LoVo (cell line): Measurements from ENCODE around the gene FAM241A.

Experiments
- DNase-seq: peaks from one replicate; pipeline ENCODE4 v3.0.0-alpha.2; 2016; ENCODE audit warnings: low spot score

The FAM241A gene

DNA sequence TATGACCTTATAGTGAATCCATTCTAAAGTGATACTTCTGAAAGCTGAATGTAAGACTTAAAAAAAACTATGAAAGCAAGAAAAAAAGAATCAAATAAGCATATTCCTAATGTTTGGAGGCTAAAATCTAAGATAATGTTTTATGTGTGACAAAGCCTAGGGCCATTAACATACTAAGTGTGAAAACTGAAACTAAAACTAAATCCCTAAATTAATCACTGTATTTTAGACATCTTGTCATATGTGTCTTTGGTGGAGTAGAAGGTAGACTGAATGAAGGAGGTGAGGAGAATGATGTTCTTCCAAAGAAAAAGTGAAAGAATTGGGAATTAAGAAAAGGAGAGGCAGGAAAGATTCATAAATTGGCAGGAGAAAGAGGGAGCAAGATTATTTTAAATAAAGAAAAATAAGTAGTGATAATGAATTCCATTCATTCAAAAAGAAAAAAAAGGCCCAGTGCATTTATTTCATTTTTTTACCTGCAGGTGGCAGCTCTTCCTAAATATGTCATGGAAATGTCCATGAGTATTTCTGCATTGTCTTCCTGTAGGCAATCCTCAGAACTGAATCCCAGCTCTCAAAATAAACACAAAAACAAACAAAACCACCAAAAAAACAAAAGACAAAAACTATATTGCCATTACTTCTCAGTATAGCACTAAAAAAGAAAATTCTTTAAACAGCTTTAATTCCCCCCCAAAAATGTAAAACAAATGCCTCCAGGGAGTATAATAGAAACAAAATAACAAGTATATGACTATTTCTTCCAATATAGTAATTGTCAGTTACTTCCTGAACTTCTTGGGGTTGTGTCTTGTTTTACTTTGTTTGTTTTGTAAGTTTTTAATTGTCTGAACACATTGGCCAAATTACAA lies 69.4 kb downstream of the FAM241A start:
- peak; percentile 49 for DNase-seq

DNA sequence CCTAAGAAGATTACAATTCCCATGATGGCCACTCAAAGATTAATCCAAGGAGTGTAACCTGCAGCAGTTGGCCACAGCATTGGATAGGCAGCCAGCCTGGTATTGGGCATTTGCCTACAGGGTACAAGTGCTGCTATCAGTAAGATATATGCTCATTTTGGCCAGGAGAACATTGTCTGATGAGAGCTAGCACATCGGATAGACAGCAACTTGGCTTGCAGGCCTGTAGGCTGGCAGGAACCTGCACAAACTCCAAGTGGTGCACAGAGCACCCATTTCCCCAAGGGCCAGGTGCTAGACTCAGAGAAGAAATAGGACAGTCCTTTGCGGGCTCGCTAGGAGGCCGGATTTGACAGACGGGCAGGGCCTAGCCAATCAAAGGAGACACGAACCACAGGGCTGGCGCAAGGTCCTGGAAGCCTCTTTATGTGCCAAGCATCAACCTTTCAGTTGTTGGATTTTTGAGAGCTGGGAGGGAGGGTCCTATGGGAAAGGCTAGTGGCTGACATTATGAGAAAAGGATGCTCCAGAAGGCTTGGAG lies 74.6 kb downstream of the FAM241A start:
- DNase-seq = no peak

DNA sequence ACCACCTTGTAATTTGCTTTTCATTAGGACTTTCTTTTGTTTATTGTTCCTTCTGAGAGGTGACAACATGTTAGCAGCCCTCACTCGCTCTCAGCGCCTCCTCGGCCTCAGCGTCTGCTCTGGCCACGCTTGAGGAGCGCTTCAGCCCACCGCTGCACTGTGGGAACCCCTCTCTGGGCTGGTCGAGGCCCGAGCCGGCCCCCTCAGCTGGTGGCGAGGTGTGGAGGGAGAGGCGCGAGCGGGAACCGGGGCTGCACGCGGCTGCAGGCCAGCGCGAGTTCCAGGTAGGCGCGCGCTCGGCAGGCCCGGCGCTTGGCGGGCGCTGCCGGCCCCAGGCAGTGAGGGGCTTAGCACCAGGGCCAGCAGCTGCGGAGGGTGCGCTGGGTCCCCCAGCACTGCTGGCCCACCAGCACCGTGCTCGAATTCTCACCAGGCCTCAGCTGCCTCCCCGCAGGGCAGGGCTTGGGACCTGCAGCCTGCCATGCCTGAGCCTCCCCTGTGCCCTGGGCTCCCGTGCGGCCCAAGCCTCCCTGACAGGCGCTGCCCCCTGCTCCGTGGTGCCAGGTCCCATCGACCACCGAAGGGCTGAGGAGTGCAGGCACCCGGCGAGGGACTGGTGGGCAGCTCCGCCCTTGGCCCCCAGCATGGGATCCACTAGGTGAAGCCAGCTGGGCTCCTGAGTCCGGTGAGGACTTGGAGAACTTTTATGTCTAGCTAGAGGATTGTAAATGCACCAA lies 77.1 kb downstream of the FAM241A start:
- no peak for DNase-seq

- DNase-seq = no peak
These were observed 79.9 kb downstream of the FAM241A start for GRCh38 chr4:112225157-112225556.

GRCh38 chr4:112230879-112231778 lies 85.9 kb downstream of the FAM241A start:
- DNase-seq = peak; percentile 96

GRCh38 chr4:112231779-112232713 lies 86.8 kb downstream of the FAM241A start, which contains the start of gene AP1AR:
Gene AP1AR (plus strand): TSS chr4:112231787. CDS start chr4:112232092, 305 bp downstream.
- peak; percentile 80 for DNase-seq

- DNase-seq = peak; percentile 79
These were observed 89.8 kb downstream of the FAM241A start for GRCh38 chr4:112234952-112235609.

DNA sequence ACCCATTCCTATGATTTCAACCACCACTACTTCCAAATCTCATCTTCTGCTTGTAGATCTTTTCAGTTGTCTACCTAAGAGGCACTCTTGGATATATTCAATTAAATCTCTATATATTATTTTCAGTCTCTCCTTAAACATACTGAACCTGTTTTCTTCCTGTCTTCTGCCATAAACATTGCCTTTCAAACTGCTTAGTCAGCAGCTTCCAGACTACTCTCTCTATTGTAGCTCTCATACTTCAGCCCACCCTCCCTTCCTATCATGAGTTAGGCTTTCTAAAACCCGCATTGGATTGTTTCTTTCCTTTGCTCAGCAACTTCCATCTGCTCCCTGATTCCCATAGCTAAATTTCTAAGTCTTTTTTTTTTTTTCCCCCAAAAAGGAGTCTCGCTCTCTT lies 90.8 kb downstream of the FAM241A start:
- DNase-seq = no peak

DNA sequence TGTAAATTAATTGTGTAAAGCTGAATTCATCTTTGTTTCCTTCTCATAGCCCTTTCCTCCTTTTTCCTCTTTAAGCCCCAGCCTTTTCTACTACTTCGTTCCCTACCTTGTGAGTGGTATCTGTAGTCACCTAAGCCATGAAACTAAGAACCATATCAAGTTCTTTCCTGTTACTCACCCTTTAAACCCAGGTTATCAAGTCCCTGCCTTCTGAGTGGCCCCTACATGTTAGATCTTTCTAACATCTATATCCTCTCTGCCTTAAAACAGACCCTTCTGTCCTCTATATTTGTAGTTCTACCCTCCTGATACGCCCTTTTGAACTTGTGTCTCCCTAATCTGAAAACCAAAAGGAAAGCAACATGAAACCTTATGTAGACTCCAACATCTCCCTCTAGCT lies 93.6 kb downstream of the FAM241A start:
- DNase-seq = no peak
